CD4-positive, alpha-beta memory T cell (primary cell): ENCODE data around the gene AKAP12. TPM values are rescaled to one million over a fixed set of nuclear protein-coding genes. Genes with fewer than 3 reads are reported as not detected.

Source experiments
- CTCF ChIA-PET: fragments of 350-600 bp; sonication (Branson Sonifier 250); formaldehyde crosslinking; loops from one replicate; lab custom pipeline; 2021; ENCODE audit warnings: inconsistent platforms; ENCODE audit not compliant: partially characterized antibody; lab: Charles Lee
- POLR2A ChIA-PET: fragments of 350-600 bp; sonication (Branson Sonifier 250); formaldehyde crosslinking; loops from one replicate; lab custom pipeline; 2021; ENCODE audit not compliant: partially characterized antibody; lab: Charles Lee
- DNase-seq, 5 donors: peaks; one replicate each; pipeline versions ENCODE4 v3.0.0 to v3.0.0-alpha.2; 2020 to 2022; ENCODE audit warnings: mixed read lengths in 1 of 5
- H3K27ac ChIP-seq: one replicate; pipeline ENCODE4 v1.7.0; 2013; ENCODE audit warnings: low read depth, low read length
- H3K27me3 ChIP-seq: 2 replicates; pipeline ENCODE4 v1.7.0; 2013; ENCODE audit warnings: mild to moderate bottlenecking, low read length, moderate library complexity; ENCODE audit not compliant: insufficient read depth
- H3K36me3 ChIP-seq: 2 replicates; pipeline ENCODE4 v1.7.0; 2013; ENCODE audit warnings: mild to moderate bottlenecking, low read length, moderate library complexity; ENCODE audit not compliant: insufficient read depth
- H3K4me1 ChIP-seq: 2 replicates; pipeline ENCODE4 v1.7.0; 2013; ENCODE audit warnings: mild to moderate bottlenecking, low read length, moderate library complexity; ENCODE audit not compliant: insufficient read depth
- H3K4me3 ChIP-seq, 2 donors: one replicate each; pipeline ENCODE4 v1.7.0; 2013; ENCODE audit warnings: low read length in 2 of 2, mild to moderate bottlenecking in 1 of 2
- H3K9me3 ChIP-seq, 2 donors: one replicate each; pipeline ENCODE4 v1.7.0; 2013; ENCODE audit warnings: low read length in 2 of 2, control low read depth in 1 of 2; ENCODE audit not compliant: control insufficient read depth in 1 of 2
- H3K27ac Mint-ChIP-seq, 7 donors: one replicate each; pipeline ENCODE4 v1.8.0; 2020 to 2021; ENCODE audit warnings: mixed read lengths in 7 of 7, mild to moderate bottlenecking in 6 of 7, inconsistent platforms in 3 of 7, moderate library complexity in 3 of 7
- H3K27me3 Mint-ChIP-seq, 2 donors: one replicate each; pipeline ENCODE4 v1.8.0; 2020 to 2021; ENCODE audit warnings: mixed read lengths in 2 of 2
- H3K36me3 Mint-ChIP-seq, 2 donors: one replicate each; pipeline ENCODE4 v1.8.0; 2020 to 2021; ENCODE audit warnings: mixed read lengths in 2 of 2, inconsistent platforms in 1 of 2, mild to moderate bottlenecking in 1 of 2
- H3K4me1 Mint-ChIP-seq, 4 donors: one replicate each; pipeline ENCODE4 v1.8.0; 2020 to 2021; ENCODE audit warnings: mixed read lengths in 4 of 4, mild to moderate bottlenecking in 1 of 4
- H3K4me3 Mint-ChIP-seq, 8 donors: one replicate each; pipeline ENCODE4 v1.8.0; 2020 to 2021; ENCODE audit warnings: mixed read lengths in 8 of 8, mild to moderate bottlenecking in 7 of 8, moderate library complexity in 6 of 8, inconsistent platforms in 3 of 8
- H3K9me3 Mint-ChIP-seq, 8 donors: one replicate each; pipeline ENCODE4 v1.8.0; 2020 to 2021; ENCODE audit warnings: mixed read lengths in 8 of 8, mild to moderate bottlenecking in 5 of 8, inconsistent platforms in 3 of 8, moderate library complexity in 1 of 8
- intact Hi-C: fragments of 100-400 bp; cut with micrococcal nuclease; formaldehyde crosslinking; loops from one replicate; pipeline ENCODE4 v1.15.1; 2023
- polyA plus RNA-seq, 2 donors: library from polyadenylated mRNA; unstranded; fragments of 300-500 nt; fragmentation: Illumina TruSeq; gene quantifications; one replicate each; pipeline ENCODE4 v1.2.3, GENCODE V29; 2021
- total RNA-seq, 2 experiments: library from RNA; stranded (reverse); gene quantifications; one replicate each; pipeline ENCODE4 v1.2.3, GENCODE V29; 2021

The AKAP12 gene
- total and polyA plus RNA-seq, 4 experiments from 2014 or later, result 0.96 to 1.1 TPM; not detected in 2

DNA sequence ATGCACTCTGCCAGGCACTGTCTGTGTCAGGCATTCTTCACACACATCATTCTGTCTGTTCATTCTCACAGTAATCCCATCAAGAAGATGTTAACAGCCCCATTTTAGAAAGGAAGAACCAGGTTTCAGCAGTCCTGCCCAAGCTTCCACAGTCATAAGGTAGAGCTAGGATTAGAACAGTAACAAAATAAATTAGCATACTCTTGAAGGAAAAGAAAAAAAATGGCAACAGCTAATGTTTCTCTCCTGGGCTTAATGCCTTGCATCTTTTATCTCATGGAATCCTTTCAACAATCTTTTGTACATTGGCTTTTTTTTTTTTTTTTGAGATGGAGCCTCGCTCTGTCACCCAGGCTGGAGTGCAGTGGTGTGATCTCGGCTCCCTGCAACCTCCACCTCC is 32.1 kb upstream of the AKAP12 start:
- H3K9me3 ChIP-seq, result no peaks in the 10 kb centered on the region
- intact Hi-C loops, result no loop called here
- no peak overlapping the region for H3K4me3 ChIP-seq
- H3K27me3 ChIP-seq, result no peaks in the 10 kb centered on the region
- peaks cover 0 to 18% (median 10%) of the 10 kb centered on the region in 8 donors for H3K9me3 Mint-ChIP-seq
- H3K4me1 ChIP-seq, result no peaks in the 10 kb centered on the region
- H3K4me1 Mint-ChIP-seq, result no peaks in the 10 kb centered on the region
- no peak overlapping the region for H3K4me3 Mint-ChIP-seq
- POLR2A ChIA-PET, result no interaction called here
- no peaks in the 10 kb centered on the region for H3K36me3 ChIP-seq
- peaks cover 8 to 19% of the 10 kb centered on the region in 2 donors for H3K27me3 Mint-ChIP-seq
- CTCF ChIA-PET, result no interaction called here
- no peaks in the 10 kb centered on the region for H3K36me3 Mint-ChIP-seq
- H3K27ac ChIP-seq, result no peak overlapping the region
- H3K27ac Mint-ChIP-seq, result no peak overlapping the region
- DNase-seq, result no peak

DNA sequence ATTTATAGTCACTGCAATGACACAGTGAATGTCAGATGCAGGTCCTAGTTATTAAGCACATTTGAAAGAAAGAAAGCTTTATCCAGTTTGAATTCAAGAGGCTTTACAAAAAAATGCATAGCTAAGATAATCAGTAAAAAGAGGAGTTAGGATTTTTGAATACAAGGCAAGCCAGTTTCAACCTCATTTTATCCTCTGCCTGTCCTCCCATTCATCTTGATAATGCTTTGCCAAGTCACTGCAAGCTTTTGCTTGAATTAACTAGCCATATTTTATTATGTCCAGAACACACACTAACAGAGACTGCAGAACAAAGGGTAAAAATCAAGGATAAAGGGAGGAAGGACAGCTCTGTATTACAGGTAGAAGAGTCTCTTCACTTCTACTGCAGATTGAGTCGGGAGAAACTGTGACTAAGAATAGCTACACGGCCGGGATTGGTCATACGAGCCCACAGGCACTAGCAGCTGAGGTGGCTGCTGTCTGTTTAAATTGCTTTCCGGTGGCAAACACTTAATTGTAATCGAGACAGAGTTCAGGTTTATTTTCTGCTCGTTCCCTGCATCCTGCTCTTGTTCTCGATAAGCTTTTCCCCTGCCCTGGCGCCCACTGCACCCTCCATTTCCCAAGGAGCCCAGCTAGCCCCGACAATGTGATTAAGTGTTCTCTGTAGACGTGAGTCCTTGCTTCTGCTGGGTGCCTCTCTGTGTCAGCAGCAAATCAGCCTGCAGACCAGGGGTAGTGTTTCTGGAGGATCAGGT is 30.5 kb upstream of the AKAP12 start:
- H3K27me3 ChIP-seq, result no peaks in the 10 kb centered on the region
- H3K36me3 ChIP-seq, result no peaks in the 10 kb centered on the region
- no peak overlapping the region for H3K27ac ChIP-seq
- H3K4me3 ChIP-seq, result no peak overlapping the region
- POLR2A ChIA-PET, result no interaction called here
- Mint-ChIP-seq H3K4me1 (no peaks in the 10 kb centered on the region), H3K27me3 (peaks cover 8 to 19% of the 10 kb centered on the region in 2 donors), H3K9me3 (peaks cover 0 to 18% (median 12%) of the 10 kb centered on the region in 8 donors), H3K4me3 (no peak overlapping the region), H3K36me3 (no peaks in the 10 kb centered on the region), H3K27ac (no peak overlapping the region)
- no peaks in the 10 kb centered on the region for H3K4me1 ChIP-seq
- intact Hi-C loops, result no loop called here
- no peaks in the 10 kb centered on the region for H3K9me3 ChIP-seq
- CTCF ChIA-PET, result interaction anchor here (1.1 kb wide), 1 partner anchor 114 kb away, joined by 3 read pairs; no protein-coding TSS in a partner anchor
- DNase-seq, result no peak

DNA sequence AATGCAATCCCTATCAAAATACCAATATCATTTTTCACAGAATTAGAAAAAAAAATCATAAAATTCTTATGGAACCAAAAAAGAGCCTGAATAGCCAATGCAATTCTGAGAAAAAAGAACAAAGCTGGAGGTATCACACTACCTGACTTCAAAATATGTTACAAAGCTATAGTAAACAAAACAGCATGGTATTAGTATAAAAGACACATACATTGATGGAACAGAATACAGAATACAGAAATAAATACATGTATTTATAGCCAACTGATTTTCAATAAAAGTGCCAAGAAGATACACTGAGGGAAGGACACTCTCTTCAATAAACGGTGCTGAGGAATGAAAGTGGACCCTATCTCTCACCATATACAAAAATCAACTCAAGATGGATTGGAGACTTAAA is 28.7 kb upstream of the AKAP12 start:
- intact Hi-C loops, result no loop called here
- no peak overlapping the region for H3K4me3 ChIP-seq
- ChIA-PET CTCF (interaction anchor here (0.6 kb wide), 1 partner anchor 71 kb away, joined by 3 read pairs; no protein-coding TSS in a partner anchor), POLR2A (no interaction called here)
- H3K4me1 ChIP-seq, result no peaks in the 10 kb centered on the region
- H3K27ac ChIP-seq, result no peak overlapping the region
- peaks cover 8 to 19% of the 10 kb centered on the region in 2 donors for H3K27me3 Mint-ChIP-seq
- no peak overlapping the region for H3K27ac Mint-ChIP-seq
- H3K4me1 Mint-ChIP-seq, result no peaks in the 10 kb centered on the region
- H3K36me3 Mint-ChIP-seq, result no peaks in the 10 kb centered on the region
- no peak for DNase-seq
- H3K36me3 ChIP-seq, result no peaks in the 10 kb centered on the region
- H3K9me3 ChIP-seq, result no peaks in the 10 kb centered on the region
- peaks cover 0 to 18% (median 12%) of the 10 kb centered on the region in 8 donors for H3K9me3 Mint-ChIP-seq
- no peaks in the 10 kb centered on the region for H3K27me3 ChIP-seq
- H3K4me3 Mint-ChIP-seq, result no peak overlapping the region

DNA sequence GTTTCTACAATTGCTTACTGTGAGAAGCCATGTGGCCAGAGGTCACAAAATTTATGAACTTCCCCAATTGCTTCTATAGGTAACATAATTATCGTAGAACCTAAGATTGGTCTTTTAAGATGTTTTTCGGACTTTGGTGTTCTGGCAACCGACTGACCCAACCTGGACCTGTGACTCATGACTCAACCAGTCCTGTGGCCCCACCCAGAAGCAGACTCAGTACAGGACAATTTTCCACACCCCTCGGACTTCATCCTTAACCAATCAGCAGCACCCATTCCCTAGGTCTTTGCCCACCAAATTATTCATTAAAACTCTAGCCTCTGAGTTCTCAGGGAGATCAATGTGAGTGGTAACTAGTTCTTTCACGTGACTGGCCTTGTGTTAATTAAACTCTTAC is 26.4 kb upstream of the AKAP12 start:
- H3K9me3 ChIP-seq, result no peaks in the 10 kb centered on the region
- H3K27ac ChIP-seq, result no peak overlapping the region
- ChIA-PET CTCF (no interaction called here), POLR2A (no interaction called here)
- H3K4me1 ChIP-seq, result no peaks in the 10 kb centered on the region
- no peak overlapping the region for H3K27ac Mint-ChIP-seq
- peaks cover 0 to 18% (median 11%) of the 10 kb centered on the region in 8 donors for H3K9me3 Mint-ChIP-seq
- DNase-seq, result no peak
- H3K36me3 ChIP-seq, result no peaks in the 10 kb centered on the region
- H3K27me3 ChIP-seq, result no peaks in the 10 kb centered on the region
- no peaks in the 10 kb centered on the region for H3K36me3 Mint-ChIP-seq
- no peak overlapping the region for H3K4me3 Mint-ChIP-seq
- H3K27me3 Mint-ChIP-seq, result peaks cover 6 to 11% of the 10 kb centered on the region in 2 donors
- intact Hi-C loops, result no loop called here
- no peaks in the 10 kb centered on the region for H3K4me1 Mint-ChIP-seq
- no peak overlapping the region for H3K4me3 ChIP-seq

DNA sequence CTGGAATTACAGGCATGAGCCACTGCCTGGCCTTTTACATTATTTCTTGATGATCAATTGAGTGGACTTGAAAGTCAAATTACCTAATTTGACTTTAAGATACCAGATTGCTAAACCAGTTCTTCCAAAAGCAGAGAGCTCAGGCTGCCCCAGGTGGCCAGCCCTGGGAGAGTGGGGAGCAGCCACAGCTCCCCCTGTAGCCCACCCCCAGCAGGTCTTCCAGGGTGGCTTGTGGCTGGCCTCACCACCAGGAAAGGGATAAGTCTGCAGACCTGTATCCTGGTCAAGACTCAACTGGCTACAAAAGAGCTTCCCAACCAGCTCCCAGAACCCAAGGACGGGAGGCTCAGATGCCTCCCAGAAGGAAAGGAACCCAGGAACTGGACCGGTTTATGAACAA is 23.8 kb upstream of the AKAP12 start:
- CTCF ChIA-PET, result no interaction called here
- POLR2A ChIA-PET, result no interaction called here
- Mint-ChIP-seq H3K4me1 (no peaks in the 10 kb centered on the region), H3K36me3 (no peaks in the 10 kb centered on the region), H3K27me3 (peaks cover 0 to 2% of the 10 kb centered on the region in 2 donors), H3K27ac (no peak overlapping the region), H3K4me3 (no peak overlapping the region), H3K9me3 (peaks cover 0 to 9% (median 5%) of the 10 kb centered on the region in 8 donors)
- Histone ChIP-seq H3K27me3 (no peaks in the 10 kb centered on the region), H3K4me3 (no peak overlapping the region), H3K4me1 (no peaks in the 10 kb centered on the region), H3K27ac (no peak overlapping the region), H3K9me3 (no peaks in the 10 kb centered on the region), H3K36me3 (no peaks in the 10 kb centered on the region)
- intact Hi-C loops, result no loop called here
- no peak for DNase-seq

DNA sequence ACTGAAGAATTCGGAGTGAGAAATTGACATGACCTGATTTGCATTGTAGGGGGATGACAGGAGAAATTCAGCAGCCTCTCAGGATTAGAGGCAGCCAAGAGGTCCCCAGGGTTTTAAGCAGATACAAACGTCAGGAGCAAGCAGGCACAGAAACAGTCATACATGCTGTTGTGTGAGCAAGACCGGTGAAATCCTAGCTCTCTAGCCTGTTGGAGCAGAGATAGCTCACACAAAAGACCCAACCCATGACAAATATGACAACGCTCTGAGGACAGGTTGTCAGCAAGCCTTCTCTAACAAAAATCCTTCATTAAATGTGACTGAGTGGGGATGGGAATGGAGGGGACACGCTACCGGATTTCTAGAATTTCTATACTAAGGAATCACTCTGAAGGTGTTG is 23.0 kb upstream of the AKAP12 start:
- peaks cover 0 to 4% (median 0%) of the 10 kb centered on the region in 8 donors for H3K9me3 Mint-ChIP-seq
- no peaks in the 10 kb centered on the region for H3K4me1 Mint-ChIP-seq
- no peak overlapping the region for H3K27ac Mint-ChIP-seq
- Histone ChIP-seq H3K27me3 (no peaks in the 10 kb centered on the region), H3K4me3 (no peak overlapping the region), H3K27ac (no peak overlapping the region), H3K4me1 (no peaks in the 10 kb centered on the region), H3K9me3 (no peaks in the 10 kb centered on the region), H3K36me3 (no peaks in the 10 kb centered on the region)
- ChIA-PET POLR2A (no interaction called here), CTCF (no interaction called here)
- peaks cover 0 to 2% of the 10 kb centered on the region in 2 donors for H3K27me3 Mint-ChIP-seq
- no peaks in the 10 kb centered on the region for H3K36me3 Mint-ChIP-seq
- no peak overlapping the region for H3K4me3 Mint-ChIP-seq
- intact Hi-C loops, result no loop called here
- no peak for DNase-seq

DNA sequence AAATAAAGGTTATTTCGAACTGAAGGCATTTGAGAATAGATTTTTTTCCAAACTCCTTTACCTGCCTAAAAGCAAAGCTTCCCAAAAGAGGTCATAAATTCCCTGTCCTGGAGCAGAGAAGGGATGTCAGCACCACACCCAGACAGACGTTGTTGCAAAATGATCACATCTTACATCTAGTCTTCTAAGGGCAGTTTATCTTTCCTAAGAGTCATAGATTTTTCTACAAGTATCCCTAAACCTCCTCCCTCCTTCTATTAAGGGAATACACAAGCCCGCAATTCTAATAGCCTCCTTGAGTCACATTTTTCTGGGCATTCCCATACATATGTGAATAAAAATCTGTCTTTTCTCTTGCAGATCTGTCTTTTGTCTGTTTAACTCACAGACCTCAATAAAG is 20.6 kb upstream of the AKAP12 start:
- no peak overlapping the region for H3K27ac Mint-ChIP-seq
- intact Hi-C loops, result no loop called here
- Histone ChIP-seq H3K4me1 (no peaks in the 10 kb centered on the region), H3K36me3 (no peaks in the 10 kb centered on the region), H3K27ac (no peak overlapping the region), H3K4me3 (no peak overlapping the region), H3K9me3 (no peaks in the 10 kb centered on the region), H3K27me3 (no peaks in the 10 kb centered on the region)
- POLR2A ChIA-PET, result no interaction called here
- no peak for DNase-seq
- no peaks in the 10 kb centered on the region for H3K4me1 Mint-ChIP-seq
- CTCF ChIA-PET, result no interaction called here
- H3K4me3 Mint-ChIP-seq, result no peak overlapping the region
- peaks cover 0 to 2% of the 10 kb centered on the region in 2 donors for H3K27me3 Mint-ChIP-seq
- H3K36me3 Mint-ChIP-seq, result no peaks in the 10 kb centered on the region
- peaks cover 0 to 4% (median 0%) of the 10 kb centered on the region in 8 donors for H3K9me3 Mint-ChIP-seq
